Measurements from ENCODE around the gene LRRC41. TPM values are rescaled to one million over a fixed set of nuclear protein-coding genes. Genes with fewer than 3 reads are reported as not detected.
"Not testable (repeated sequence)": the region's sequence is repeated elsewhere in the genome, so short reads cannot be mapped to it uniquely, and the experiment has no call there.

LRRC41 gene
- total RNA-seq, 1 donor from 2014 or later = 102 TPM

- Histone ChIP-seq H3K36me3 (ENCODE audit: control insufficient read depth, insufficient read depth, low read length) (no peaks in the 10 kb centered on the region), H3K4me3 (ENCODE audit: low read depth, low read length) (peak within 1 kb of the TSS; percentile 69), H3K27me3 (ENCODE audit: control insufficient read depth, insufficient read depth, low read length) (no peaks in the 10 kb centered on the region)
- peak; percentile 91 for DNase-seq (ENCODE audit: low read depth)
- no peak for TF ChIP-seq CTCF (IDR thresholded peaks at IDR 0.05; ENCODE audit: insufficient read depth, low read length, poor library complexity, severe bottlenecking)
Observed at GRCh38 chr1:46247436-46248121, 55.8 kb downstream of the LRRC41 start, which contains the start of gene RAD54L. TSS of gene RAD54L (plus strand) at chr1:46247763. CDS start at chr1:46248406, 643 bp downstream.

- Histone ChIP-seq H3K27me3 (ENCODE audit: control insufficient read depth, insufficient read depth, low read length) (no peaks in the 10 kb centered on the region), H3K36me3 (ENCODE audit: control insufficient read depth, insufficient read depth, low read length) (no peaks in the 10 kb centered on the region), H3K4me3 (ENCODE audit: low read depth, low read length) (peak overlapping the region; percentile 61)
- TF ChIP-seq CTCF (IDR thresholded peaks at IDR 0.05; ENCODE audit: insufficient read depth, low read length, poor library complexity, severe bottlenecking) = no peak
- DNase-seq (ENCODE audit: low read depth) = no peak
Observed at GRCh38 chr1:46246548-46247435, 56.6 kb downstream of the LRRC41 start.

- DNase-seq (ENCODE audit: low read depth); H3K36me3 ChIP-seq (ENCODE audit: control insufficient read depth, insufficient read depth, low read length); H3K27me3 ChIP-seq (ENCODE audit: control insufficient read depth, insufficient read depth, low read length); H3K4me3 ChIP-seq (ENCODE audit: low read depth, low read length): not testable (repeated sequence)
Observed at GRCh38 chr1:46246136-46246535, 57.3 kb downstream of the LRRC41 start.

- DNase-seq (ENCODE audit: low read depth) = no peak
- Histone ChIP-seq H3K36me3 (ENCODE audit: control insufficient read depth, insufficient read depth, low read length) (no peaks in the 10 kb centered on the region), H3K4me3 (ENCODE audit: low read depth, low read length) (no peak overlapping the region), H3K27me3 (ENCODE audit: control insufficient read depth, insufficient read depth, low read length) (no peaks in the 10 kb centered on the region)
- TF ChIP-seq CTCF (IDR thresholded peaks at IDR 0.05; ENCODE audit: insufficient read depth, low read length, poor library complexity, severe bottlenecking) = peak; percentile 39
Observed at GRCh38 chr1:46244656-46245371, 58.6 kb downstream of the LRRC41 start.

- not testable (repeated sequence) for H3K4me3 ChIP-seq (ENCODE audit: low read depth, low read length); DNase-seq (ENCODE audit: low read depth); H3K27me3 ChIP-seq (ENCODE audit: control insufficient read depth, insufficient read depth, low read length); H3K36me3 ChIP-seq (ENCODE audit: control insufficient read depth, insufficient read depth, low read length)
Observed at GRCh38 chr1:46243831-46244230, 59.6 kb downstream of the LRRC41 start.

- no peak for DNase-seq (ENCODE audit: low read depth)
- no peak for TF ChIP-seq CTCF (IDR thresholded peaks at IDR 0.05; ENCODE audit: insufficient read depth, low read length, poor library complexity, severe bottlenecking)
- no peaks in the 10 kb centered on the region for H3K27me3 ChIP-seq (ENCODE audit: control insufficient read depth, insufficient read depth, low read length)
- no peaks in the 10 kb centered on the region for H3K36me3 ChIP-seq (ENCODE audit: control insufficient read depth, insufficient read depth, low read length)
- H3K4me3 ChIP-seq (ENCODE audit: low read depth, low read length) = no peak overlapping the region
Observed at GRCh38 chr1:46242918-46243317, 60.5 kb downstream of the LRRC41 start.

GRCh38 chr1:46241733-46242132 lies 61.7 kb downstream of the LRRC41 start:
- H3K4me3 ChIP-seq (ENCODE audit: low read depth, low read length); H3K27me3 ChIP-seq (ENCODE audit: control insufficient read depth, insufficient read depth, low read length); DNase-seq (ENCODE audit: low read depth); H3K36me3 ChIP-seq (ENCODE audit: control insufficient read depth, insufficient read depth, low read length): not testable (repeated sequence)

- not testable (repeated sequence) for DNase-seq (ENCODE audit: low read depth); H3K36me3 ChIP-seq (ENCODE audit: control insufficient read depth, insufficient read depth, low read length); H3K27me3 ChIP-seq (ENCODE audit: control insufficient read depth, insufficient read depth, low read length); H3K4me3 ChIP-seq (ENCODE audit: low read depth, low read length)
Observed at GRCh38 chr1:46238865-46239264, 64.6 kb downstream of the LRRC41 start.
